Hepatocyte (in vitro differentiated cells): ENCODE measurements around the gene ZNF438. TPM values are rescaled to one million over a fixed set of nuclear protein-coding genes. Genes with fewer than 3 reads are reported as not detected.

Experiments
- DNase-seq: peaks from one replicate; pipeline ENCODE4 v3.0.0-alpha.2; 2016; ENCODE audit warnings: low spot score
- H2AFZ ChIP-seq: fragments of 200-600 bp; sonication (generic); 2 replicates; pipeline ENCODE4 v1.6.0; 2016; ENCODE audit warnings: antibody characterized with exemption, mild to moderate bottlenecking
- H3K27ac ChIP-seq: fragments of 200-600 bp; sonication (generic); 2 replicates; pipeline ENCODE4 v1.5.1; 2016; ENCODE audit warnings: mild to moderate bottlenecking
- H3K27me3 ChIP-seq: fragments of 200-600 bp; sonication (generic); 2 replicates; pipeline ENCODE4 v1.6.1; 2016
- H3K36me3 ChIP-seq: fragments of 200-600 bp; sonication (generic); replicated peaks from 2 replicates; pipeline ENCODE4 v1.5.1; 2016; ENCODE audit warnings: low read depth; ENCODE audit not compliant: insufficient read depth
- H3K4me1 ChIP-seq: fragments of 200-600 bp; sonication (generic); 2 replicates; pipeline ENCODE4 v1.5.1; 2016; ENCODE audit warnings: mild to moderate bottlenecking, moderate library complexity; ENCODE audit not compliant: insufficient read depth
- H3K4me2 ChIP-seq: fragments of 200-600 bp; sonication (generic); 2 replicates; pipeline ENCODE4 v1.6.0; 2016
- H3K4me3 ChIP-seq: fragments of 200-600 bp; sonication (generic); 2 replicates; pipeline ENCODE4 v1.5.1; 2016; ENCODE audit warnings: mild to moderate bottlenecking
- H3K79me2 ChIP-seq: fragments of 200-600 bp; sonication (generic); 2 replicates; pipeline ENCODE4 v1.6.0; 2017; ENCODE audit warnings: mild to moderate bottlenecking
- H3K9me2 ChIP-seq: fragments of 200-600 bp; sonication (generic); replicated peaks from 2 replicates; pipeline ENCODE4 v1.6.0; 2017; ENCODE audit warnings: mild to moderate bottlenecking; ENCODE audit not compliant: insufficient read depth
- H3K9me3 ChIP-seq: fragments of 200-600 bp; sonication (generic); 2 replicates; pipeline ENCODE4 v1.5.1; 2016; ENCODE audit warnings: low read depth, mild to moderate bottlenecking
- H4K20me1 ChIP-seq: fragments of 200-600 bp; sonication (generic); 2 replicates; pipeline ENCODE4 v1.6.0; 2016; ENCODE audit warnings: mild to moderate bottlenecking; ENCODE audit not compliant: insufficient read depth, poor library complexity, severe bottlenecking
- CTCF ChIP-seq: fragments of 200-600 bp; sonication (generic); IDR thresholded peaks from 2 replicates; pipeline ENCODE4 v1.5.1; 2016; ENCODE audit warnings: antibody characterized with exemption, mild to moderate bottlenecking; ENCODE audit not compliant: poor library complexity
- EZH2 ChIP-seq: fragments of 200-600 bp; sonication (generic); IDR thresholded peaks from 2 replicates; pipeline ENCODE4 v1.6.1; 2016; ENCODE audit warnings: antibody characterized with exemption, mild to moderate bottlenecking, borderline replicate concordance
- EZH2phosphoT487 ChIP-seq: fragments of 200-600 bp; sonication (generic); IDR thresholded peaks from one replicate; pipeline ENCODE4 v1.6.1; 2018; ENCODE audit warnings: antibody characterized with exemption, mild to moderate bottlenecking, low read depth, moderate library complexity; ENCODE audit not compliant: unreplicated experiment, severe bottlenecking
- WGBS: methylation state at CpG from one replicate; pipeline ENCODE4 v1.1.6; 2016; ENCODE audit warnings: low lambda C conversion rate; ENCODE audit errors: missing lambda C conversion rate; 5-methylcytosine and 5-hydroxymethylcytosine counted together
- polyA plus RNA-seq: library from polyadenylated mRNA; unstranded; fragments of >200 nt; fragmentation: Nextera tagmentation; extraction: Ambion mirVana; gene quantifications from 2 replicates; pipeline ENCODE4 v1.2.1, GENCODE V29; 2016
- total RNA-seq: library from RNA; depleted of rRNA; stranded (reverse); fragments of >200 nt; gene quantifications from 2 replicates; pipeline ENCODE4 v1.2.3, GENCODE V29; 2014

ZNF438 gene
- total and polyA plus RNA-seq, 2 experiments from 2014 or later, result 2.3 to 5.0 TPM

- 84% methylated on average over 3 of the region's 3 CpGs for WGBS
- H3K79me2 ChIP-seq, result no peaks in the 10 kb centered on the region
These were observed 18.3 kb downstream of the ZNF438 start for GRCh38 chr10:31013331-31013730.

GRCh38 chr10:31011665-31012022 is 20.0 kb downstream of the ZNF438 start:
- WGBS, result 69% methylated on average over 3 of the region's 3 CpGs
- no peaks in the 10 kb centered on the region for H3K27me3 ChIP-seq
- H3K4me1 ChIP-seq, result peaks cover 5% of the 10 kb centered on the region
- H3K79me2 ChIP-seq, result no peaks in the 10 kb centered on the region
- no peak overlapping the region for H3K4me3 ChIP-seq
- H3K9me2 ChIP-seq, result no peaks in the 10 kb centered on the region
- H4K20me1 ChIP-seq, result no peaks in the 10 kb centered on the region
- H3K9me3 ChIP-seq, result no peaks in the 10 kb centered on the region
- DNase-seq, result no peak
- TF ChIP-seq EZH2 (no peak), EZH2phosphoT487 (no peak), CTCF (no peak)
- no peak overlapping the region for H2AFZ ChIP-seq
- no peak overlapping the region for H3K27ac ChIP-seq
- H3K4me2 ChIP-seq, result no peak overlapping the region
- no peaks in the 10 kb centered on the region for H3K36me3 ChIP-seq

More at GRCh38 chr10:31013331-31013730, 18.3 kb downstream of the ZNF438 start:
- no peaks in the 10 kb centered on the region for H3K9me3 ChIP-seq
- H4K20me1 ChIP-seq, result no peaks in the 10 kb centered on the region
- no peaks in the 10 kb centered on the region for H3K36me3 ChIP-seq
- no peak for TF ChIP-seq CTCF
- no peak for TF ChIP-seq EZH2
- no peak for TF ChIP-seq EZH2phosphoT487
- H3K4me3 ChIP-seq, result no peak overlapping the region
- H2AFZ ChIP-seq, result no peak overlapping the region
- no peak for DNase-seq
- H3K27me3 ChIP-seq, result no peaks in the 10 kb centered on the region
- H3K9me2 ChIP-seq, result no peaks in the 10 kb centered on the region
- no peak overlapping the region for H3K27ac ChIP-seq
- H3K4me2 ChIP-seq, result no peak overlapping the region
- H3K4me1 ChIP-seq, result peaks cover 5% of the 10 kb centered on the region

GRCh38 chr10:31011017-31011664 is 20.5 kb downstream of the ZNF438 start:
- H3K4me2 ChIP-seq, result no peak overlapping the region

More at GRCh38 chr10:31011017-31011664, 20.5 kb downstream of the ZNF438 start:
- no peak for TF ChIP-seq EZH2phosphoT487
- TF ChIP-seq CTCF, result no peak
- TF ChIP-seq EZH2, result no peak
- H3K27me3 ChIP-seq, result no peaks in the 10 kb centered on the region
- H3K27ac ChIP-seq, result no peak overlapping the region
- H3K9me3 ChIP-seq, result no peaks in the 10 kb centered on the region
- H3K4me3 ChIP-seq, result no peak overlapping the region
- H3K79me2 ChIP-seq, result no peaks in the 10 kb centered on the region
- no peaks in the 10 kb centered on the region for H3K9me2 ChIP-seq
- no peak for DNase-seq
- no peaks in the 10 kb centered on the region for H4K20me1 ChIP-seq
- peaks cover 5% of the 10 kb centered on the region for H3K4me1 ChIP-seq
- WGBS, result 77% methylated on average over 8 of the region's 8 CpGs
- no peaks in the 10 kb centered on the region for H3K36me3 ChIP-seq
- H2AFZ ChIP-seq, result no peak overlapping the region
